A549 (cell line): ENCODE measurements around the gene NLK. TPM values are rescaled to one million over a fixed set of nuclear protein-coding genes. Genes with fewer than 3 reads are reported as not detected.
A peak's percentile ranks its signal among the peaks of the same experiment; 100 is the strongest.

Source experiments
- ATAC-seq, 2 experiments: fragments of 200-7000 bp in 1 of 2; fragments of >200 bp in 1 of 2; cut with Nextera tagmentation in 1 of 2; cut with Tn5 transposase in 1 of 2; 3 replicates each; pipeline versions ENCODE4 v1.8.0 to v1.9.1; 2018 to 2020; ENCODE audit warnings: mild to moderate bottlenecking in 1 of 2, moderate library complexity in 1 of 2
- CTCF ChIA-PET: fragments of 300-600 bp; sonication (Branson Sonifier 250); formaldehyde crosslinking; extraction: SDS; loops from one replicate; lab custom pipeline; 2021; ENCODE audit warnings: antibody characterized with exemption, inconsistent platforms; lab: Yijun Ruan, JAX
- POLR2A ChIA-PET: fragments of 350-600 bp; formaldehyde crosslinking; extraction: SDS; loops from one replicate; lab custom pipeline; 2021; ENCODE audit warnings: antibody characterized with exemption, inconsistent platforms; lab: Yijun Ruan, JAX
- DNase-seq, 2 experiments: peaks; one replicate each; pipeline versions ENCODE4 v3.0.0 to v3.0.0-alpha.2; 2011 to 2016; ENCODE audit warnings: low read depth in 1 of 2, low spot score in 1 of 2
- FAIRE-seq: peaks from 2 replicates; lab custom pipeline; 2011; peaks lifted over from hg19 to GRCh38; lab: Jason Lieb, UNC
- H3K27ac ChIP-seq, 2 experiments: fragments of >200 bp; sonication (Bioruptor Twin); formaldehyde crosslinking; 3 replicates each; pipeline ENCODE4 v1.5.1; 2016 to 2017
- H3K4me1 ChIP-seq: fragments of >200 bp; sonication (Bioruptor Twin); formaldehyde crosslinking; 3 replicates; pipeline ENCODE4 v1.6.1; 2016
- H3K4me2 ChIP-seq: fragments of >200 bp; sonication (Bioruptor Twin); formaldehyde crosslinking; 3 replicates; pipeline ENCODE4 v1.6.1; 2016
- H3K4me3 ChIP-seq: fragments of >200 bp; sonication (Bioruptor Twin); formaldehyde crosslinking; 3 replicates; pipeline ENCODE4 v1.5.1; 2016
- H3K9me3 ChIP-seq: fragments of >200 bp; sonication (Bioruptor Twin); formaldehyde crosslinking; 3 replicates; pipeline ENCODE4 v1.6.1; 2016
- BHLHE40 ChIP-seq: IDR thresholded peaks from 2 replicates; pipeline ENCODE4 v1.6.1; 2012; ENCODE audit warnings: low read depth, low read length, inconsistent platforms
- CEBPB ChIP-seq, 2 experiments: fragments of >200 bp in 1 of 2; sonication (Bioruptor Twin) in 1 of 2; formaldehyde crosslinking in 1 of 2; IDR thresholded peaks; 2 replicates each; pipeline ENCODE4 v1.6.1; 2012 to 2016
- EHMT2 ChIP-seq: fragments of 200-600 bp; sonication (generic); IDR thresholded peaks from 2 replicates; pipeline ENCODE4 v1.6.1; 2016; ENCODE audit warnings: antibody characterized with exemption, low read depth, mild to moderate bottlenecking, moderate library complexity
- EP300 ChIP-seq, 2 experiments: fragments of >200 bp; sonication (Bioruptor Twin); formaldehyde crosslinking; IDR thresholded peaks; 2 replicates in 1 of 2; 3 replicates in 1 of 2; pipeline ENCODE4 v1.6.1; 2016 to 2017
- FOSB ChIP-seq: fragments of 250-450 bp; sonication (Bioruptor Pico); IDR thresholded peaks from 2 replicates; pipeline ENCODE4 v1.5.0; 2020; ENCODE audit warnings: mild to moderate bottlenecking, moderate library complexity
- FOSL2 ChIP-seq, 2 experiments: fragments of 450-650 bp in 1 of 2; fragments of >200 bp in 1 of 2; sonication (Bioruptor Twin) in 1 of 2; formaldehyde crosslinking; IDR thresholded peaks; 2 replicates each; pipeline versions ENCODE4 v1.5.0 to v1.6.1; 2016 to 2020; ENCODE audit warnings: mild to moderate bottlenecking in 1 of 2, moderate library complexity in 1 of 2
- FOXS1 ChIP-seq: fragments of 250-450 bp; sonication (Bioruptor Pico); IDR thresholded peaks from 2 replicates; pipeline ENCODE4 v1.5.0; 2020; ENCODE audit warnings: mild to moderate bottlenecking, moderate library complexity
- HOXB5 ChIP-seq: fragments of 250-450 bp; sonication (Bioruptor Pico); IDR thresholded peaks from 2 replicates; pipeline ENCODE4 v1.5.0; 2020; ENCODE audit warnings: mild to moderate bottlenecking, moderate library complexity
- JUN ChIP-seq, 2 experiments: fragments of >200 bp; sonication (Bioruptor Twin); formaldehyde crosslinking; IDR thresholded peaks; 2 replicates in 1 of 2; 3 replicates in 1 of 2; pipeline ENCODE4 v1.6.1; 2016 to 2017
- KDM1A ChIP-seq: fragments of 200-600 bp; sonication (generic); IDR thresholded peaks from 2 replicates; pipeline ENCODE4 v1.6.1; 2016; ENCODE audit warnings: low read depth, mild to moderate bottlenecking
- KDM5A ChIP-seq: fragments of 200-600 bp; sonication (generic); IDR thresholded peaks from 2 replicates; pipeline ENCODE4 v1.6.1; 2016; ENCODE audit warnings: antibody characterized with exemption, mild to moderate bottlenecking
- MAFK ChIP-seq: fragments of 450-650 bp; IDR thresholded peaks from 2 replicates; pipeline ENCODE4 v1.6.1; 2014; ENCODE audit not compliant: partially characterized antibody
- MYC ChIP-seq: IDR thresholded peaks from 2 replicates; pipeline ENCODE4 v1.6.1; 2012; ENCODE audit warnings: mild to moderate bottlenecking, inconsistent platforms, low read length, improper control_type of control experiment, borderline replicate concordance
- NR3C1 ChIP-seq: fragments of >200 bp; sonication (Bioruptor Twin); formaldehyde crosslinking; IDR thresholded peaks from 3 replicates; pipeline ENCODE4 v1.6.1; 2017
- PHF8 ChIP-seq: fragments of 200-600 bp; sonication (generic); IDR thresholded peaks from 2 replicates; pipeline ENCODE4 v1.6.1; 2016; ENCODE audit warnings: low read depth, mild to moderate bottlenecking, antibody characterized with exemption, moderate library complexity, borderline replicate concordance
- POLR2A ChIP-seq: IDR thresholded peaks from 2 replicates; pipeline ENCODE4 v1.6.1; 2012; ENCODE audit warnings: mild to moderate bottlenecking, low read length
- RAD21 ChIP-seq, 2 experiments: fragments of >200 bp in 1 of 2; sonication (Bioruptor Twin) in 1 of 2; formaldehyde crosslinking in 1 of 2; IDR thresholded peaks in 1 of 2; conservative IDR thresholded peaks in 1 of 2; 2 replicates in 1 of 2; 3 replicates in 1 of 2; pipeline ENCODE4 v1.6.1; 2012 to 2018; ENCODE audit warnings: inconsistent platforms in 1 of 2
- RNF2 ChIP-seq: fragments of 200-600 bp; sonication (generic); IDR thresholded peaks from 2 replicates; pipeline ENCODE4 v1.6.1; 2016; ENCODE audit warnings: low read depth, mild to moderate bottlenecking, antibody characterized with exemption, moderate library complexity, borderline replicate concordance
- SREBF2 ChIP-seq: fragments of 450-650 bp; IDR thresholded peaks from 2 replicates; pipeline ENCODE4 v1.6.1; 2014; ENCODE audit warnings: mild to moderate bottlenecking, moderate library complexity
- ZC3H11A ChIP-seq: fragments of 450-650 bp; IDR thresholded peaks from 2 replicates; pipeline ENCODE4 v1.6.1; 2014; ENCODE audit warnings: antibody characterized with exemption, mild to moderate bottlenecking
- ZFP36 ChIP-seq: fragments of 450-650 bp; IDR thresholded peaks from 2 replicates; pipeline ENCODE4 v1.6.1; 2014; ENCODE audit warnings: borderline replicate concordance; ENCODE audit not compliant: partially characterized antibody
- WGBS: methylation state at CpG from one replicate; pipeline ENCODE4 v1.1.6; 2017; ENCODE audit errors: missing lambda C conversion rate; 5-methylcytosine and 5-hydroxymethylcytosine counted together
- polyA plus RNA-seq, 4 experiments: library from polyadenylated mRNA; depleted of rRNA in 3 of 4; stranded (reverse); fragments of >200 nt; fragmentation: RNase III in 1 of 4; extraction: RNeasy Plus Mini Kit Qiagen cat#74134 plus additional on column Dnase treatment in 1 of 4; gene quantifications; 2 replicates in 3 of 4; 3 replicates in 1 of 4; pipeline ENCODE4 v1.2.3, GENCODE V29; 2011 to 2017
- TF ChIP-seq, protein P1 (sequence below): fragments of 450-650 bp; IDR thresholded peaks from 2 replicates; pipeline ENCODE4 v1.6.1; 2014; ENCODE audit warnings: antibody characterized with exemption
- TF ChIP-seq, protein P2 (sequence below): fragments of >200 bp; sonication (Bioruptor Twin); formaldehyde crosslinking; IDR thresholded peaks from 3 replicates; pipeline ENCODE4 v1.5.1; 2016
- TF ChIP-seq, protein P3 (sequence below): IDR thresholded peaks from 2 replicates; pipeline ENCODE4 v1.6.1; 2012
- TF ChIP-seq, protein P4 (sequence below): fragments of >200 bp; sonication (Bioruptor Twin); formaldehyde crosslinking; IDR thresholded peaks from 2 replicates; pipeline ENCODE4 v1.6.1; 2016
- TF ChIP-seq, protein P5 (sequence below): fragments of >200 bp; sonication (Bioruptor Twin); formaldehyde crosslinking; IDR thresholded peaks from 3 replicates; pipeline ENCODE4 v1.6.1; 2016

The NLK gene
- polyA plus RNA-seq, 2 of the 4 experiments (the other 2 are of a cell fraction): 11.8 to 26.5 TPM

DNA sequence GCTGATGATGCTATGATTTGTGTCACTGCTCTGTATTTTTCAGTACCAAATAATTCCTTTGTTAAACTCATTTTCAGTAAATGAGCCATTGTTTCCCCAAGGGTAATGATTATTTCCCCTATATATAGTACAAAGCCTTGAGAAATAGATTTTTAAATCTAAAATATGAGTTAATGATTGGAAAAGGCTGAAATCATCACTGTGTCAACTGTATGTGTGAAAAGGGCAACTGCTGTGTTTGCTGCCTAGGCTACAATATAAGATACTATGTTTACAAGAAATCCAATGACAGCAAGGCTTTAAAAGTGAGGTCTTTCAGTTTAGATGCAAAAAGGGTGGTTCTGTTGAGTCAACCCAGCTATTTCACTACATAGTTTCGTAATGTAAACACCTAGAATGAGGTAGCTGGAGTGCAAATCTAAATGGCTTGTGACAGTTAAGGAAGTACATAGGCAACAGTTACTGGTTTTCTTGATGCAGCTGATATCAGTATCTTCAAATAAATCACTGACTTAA lies 15.3 kb downstream of the NLK start:
- FAIRE-seq (no peak), ATAC-seq (peak; percentile 50 to 59; a peak in 3 of 6 replicates), DNase-seq (peak in 1 of 2 experiments; percentile 62)
- 60% methylated on average over 1 of the region's 1 CpG for WGBS
- Histone ChIP-seq H3K27ac (no peak overlapping the region), H3K4me1 (peaks cover 29% of the 10 kb centered on the region), H3K4me2 (peak overlapping the region; percentile 54), H3K9me3 (no peaks in the 10 kb centered on the region), H3K4me3 (no peak overlapping the region)
- ChIA-PET POLR2A (interaction anchor here (2.6 kb wide), 1 partner anchor 17 kb away, joined by 10 read pairs; no protein-coding TSS in a partner anchor), CTCF (interaction anchor here (0.5 to 1.3 kb wide), 5 partner anchors 27 to 821 kb away, joined by 3 to 4 read pairs (median 3); no protein-coding TSS in a partner anchor)
- no peak for TF ChIP-seq FOXS1
- TF ChIP-seq RAD21 (conservative IDR thresholded peaks at IDR 0.05 in 1 of 2, IDR thresholded peaks at IDR 0.05 in 1 of 2): no peak
- peak; percentile 30 to 47; a peak in 1 of 4 replicates for TF ChIP-seq CEBPB (IDR thresholded peaks at IDR 0.05)
- no peak for TF ChIP-seq ZFP36
- TF ChIP-seq, protein P1, sequence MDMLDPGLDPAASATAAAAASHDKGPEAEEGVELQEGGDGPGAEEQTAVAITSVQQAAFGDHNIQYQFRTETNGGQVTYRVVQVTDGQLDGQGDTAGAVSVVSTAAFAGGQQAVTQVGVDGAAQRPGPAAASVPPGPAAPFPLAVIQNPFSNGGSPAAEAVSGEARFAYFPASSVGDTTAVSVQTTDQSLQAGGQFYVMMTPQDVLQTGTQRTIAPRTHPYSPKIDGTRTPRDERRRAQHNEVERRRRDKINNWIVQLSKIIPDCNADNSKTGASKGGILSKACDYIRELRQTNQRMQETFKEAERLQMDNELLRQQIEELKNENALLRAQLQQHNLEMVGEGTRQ: no peak
- no peak for TF ChIP-seq FOSL2 (IDR thresholded peaks at IDR 0.05)
- TF ChIP-seq FOSL2 (CRISPR knock-in tag; IDR thresholded peaks at IDR 0.05): peak; percentile 20; the same call in 1 of the 2 replicates

DNA sequence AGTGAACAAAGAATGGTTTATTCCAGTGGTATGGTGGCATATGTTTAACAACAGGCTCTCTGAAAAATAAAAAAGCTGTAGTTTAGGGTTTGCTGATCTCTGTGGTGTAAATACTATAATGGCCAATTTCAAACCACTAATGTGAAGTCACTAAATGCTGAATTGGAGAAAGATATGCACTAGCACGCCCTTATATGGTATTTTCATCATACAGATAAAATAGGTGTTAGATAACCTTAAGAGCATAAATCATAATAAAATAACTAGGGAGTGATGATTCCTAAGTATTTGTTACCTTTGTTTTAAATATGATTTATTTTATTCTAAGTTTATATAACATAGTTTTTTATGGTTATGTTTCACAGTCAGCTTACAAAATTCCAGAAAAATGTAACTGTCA lies 17.2 kb downstream of the NLK start:
- Histone ChIP-seq H3K4me3 (no peak overlapping the region), H3K27ac (no peak overlapping the region)
- 93% methylated on average over 1 of the region's 1 CpG for WGBS
- CTCF ChIA-PET: interaction anchor here (0.6 to 1.3 kb wide), 4 partner anchors 10 to 199 kb away, joined by 3 read pairs; no protein-coding TSS in a partner anchor
- TF ChIP-seq JUN (IDR thresholded peaks at IDR 0.05) (no peak), RNF2 (no peak), ZC3H11A (no peak), MYC (no peak), NR3C1 (no peak)
- TF ChIP-seq, protein P2, sequence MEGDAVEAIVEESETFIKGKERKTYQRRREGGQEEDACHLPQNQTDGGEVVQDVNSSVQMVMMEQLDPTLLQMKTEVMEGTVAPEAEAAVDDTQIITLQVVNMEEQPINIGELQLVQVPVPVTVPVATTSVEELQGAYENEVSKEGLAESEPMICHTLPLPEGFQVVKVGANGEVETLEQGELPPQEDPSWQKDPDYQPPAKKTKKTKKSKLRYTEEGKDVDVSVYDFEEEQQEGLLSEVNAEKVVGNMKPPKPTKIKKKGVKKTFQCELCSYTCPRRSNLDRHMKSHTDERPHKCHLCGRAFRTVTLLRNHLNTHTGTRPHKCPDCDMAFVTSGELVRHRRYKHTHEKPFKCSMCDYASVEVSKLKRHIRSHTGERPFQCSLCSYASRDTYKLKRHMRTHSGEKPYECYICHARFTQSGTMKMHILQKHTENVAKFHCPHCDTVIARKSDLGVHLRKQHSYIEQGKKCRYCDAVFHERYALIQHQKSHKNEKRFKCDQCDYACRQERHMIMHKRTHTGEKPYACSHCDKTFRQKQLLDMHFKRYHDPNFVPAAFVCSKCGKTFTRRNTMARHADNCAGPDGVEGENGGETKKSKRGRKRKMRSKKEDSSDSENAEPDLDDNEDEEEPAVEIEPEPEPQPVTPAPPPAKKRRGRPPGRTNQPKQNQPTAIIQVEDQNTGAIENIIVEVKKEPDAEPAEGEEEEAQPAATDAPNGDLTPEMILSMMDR: no peak
- TF ChIP-seq, protein P3, sequence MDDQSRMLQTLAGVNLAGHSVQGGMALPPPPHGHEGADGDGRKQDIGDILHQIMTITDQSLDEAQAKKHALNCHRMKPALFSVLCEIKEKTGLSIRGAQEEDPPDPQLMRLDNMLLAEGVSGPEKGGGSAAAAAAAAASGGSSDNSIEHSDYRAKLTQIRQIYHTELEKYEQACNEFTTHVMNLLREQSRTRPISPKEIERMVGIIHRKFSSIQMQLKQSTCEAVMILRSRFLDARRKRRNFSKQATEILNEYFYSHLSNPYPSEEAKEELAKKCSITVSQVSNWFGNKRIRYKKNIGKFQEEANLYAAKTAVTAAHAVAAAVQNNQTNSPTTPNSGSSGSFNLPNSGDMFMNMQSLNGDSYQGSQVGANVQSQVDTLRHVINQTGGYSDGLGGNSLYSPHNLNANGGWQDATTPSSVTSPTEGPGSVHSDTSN: no peak
- TF ChIP-seq, protein P4, sequence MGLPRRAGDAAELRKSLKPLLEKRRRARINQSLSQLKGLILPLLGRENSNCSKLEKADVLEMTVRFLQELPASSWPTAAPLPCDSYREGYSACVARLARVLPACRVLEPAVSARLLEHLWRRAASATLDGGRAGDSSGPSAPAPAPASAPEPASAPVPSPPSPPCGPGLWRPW: no peak
- TF ChIP-seq, all 56 proteins: peak for 0
- POLR2A ChIA-PET: no interaction called here
- Histone ChIP-seq H3K4me1 (peaks cover 23% of the 10 kb centered on the region), H3K9me3 (no peaks in the 10 kb centered on the region), H3K4me2 (no peak overlapping the region)
- DNase-seq: no peak
- ATAC-seq: no peak
- no peak for FAIRE-seq

DNA sequence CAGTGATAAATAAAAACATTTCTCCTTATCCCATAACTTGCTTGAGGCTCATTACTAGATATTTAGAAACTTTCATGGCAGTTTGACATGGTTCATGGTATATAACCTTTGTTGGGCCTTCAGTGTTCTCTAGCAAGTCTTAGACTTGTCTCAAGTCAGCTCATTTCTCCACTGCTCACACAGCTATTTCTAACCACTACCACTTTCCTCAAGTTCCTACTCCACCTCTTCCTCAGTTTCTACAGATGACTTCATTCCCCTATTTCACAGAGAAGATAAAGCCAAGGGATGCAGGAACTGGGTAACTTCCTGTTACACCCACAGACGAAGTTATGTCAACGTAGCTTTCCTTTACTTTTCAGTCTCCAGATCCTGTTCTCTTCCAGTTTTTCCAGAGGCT lies 23.2 kb downstream of the NLK start:
- 77% methylated on average over 2 of the region's 2 CpGs for WGBS
- POLR2A ChIA-PET: no interaction called here
- H3K27ac ChIP-seq: no peak overlapping the region
- ATAC-seq: no peak
- CTCF ChIA-PET: interaction anchor here (0.7 kb wide), 1 partner anchor 17 kb away, joined by 3 read pairs; no protein-coding TSS in a partner anchor
- H3K4me2 ChIP-seq: no peak overlapping the region
- peaks cover 1% of the 10 kb centered on the region; the same call in 2 of the 3 replicates for H3K9me3 ChIP-seq
- no peak overlapping the region for H3K4me3 ChIP-seq
- no peak for FAIRE-seq
- H3K4me1 ChIP-seq: no peaks in the 10 kb centered on the region
- TF ChIP-seq KDM5A (no peak), EHMT2 (no peak), POLR2A (no peak), SREBF2 (no peak), KDM1A (no peak), HOXB5 (CRISPR knock-in tag) (no peak), BHLHE40 (no peak), PHF8 (no peak), RAD21 (conservative IDR thresholded peaks at IDR 0.05 in 1 of 2, IDR thresholded peaks at IDR 0.05 in 1 of 2) (no peak), CEBPB (IDR thresholded peaks at IDR 0.05) (no peak), EP300 (IDR thresholded peaks at IDR 0.05) (no peak), FOXS1 (no peak), FOSB (CRISPR knock-in tag) (no peak), MAFK (no peak)
- TF ChIP-seq, protein P5, sequence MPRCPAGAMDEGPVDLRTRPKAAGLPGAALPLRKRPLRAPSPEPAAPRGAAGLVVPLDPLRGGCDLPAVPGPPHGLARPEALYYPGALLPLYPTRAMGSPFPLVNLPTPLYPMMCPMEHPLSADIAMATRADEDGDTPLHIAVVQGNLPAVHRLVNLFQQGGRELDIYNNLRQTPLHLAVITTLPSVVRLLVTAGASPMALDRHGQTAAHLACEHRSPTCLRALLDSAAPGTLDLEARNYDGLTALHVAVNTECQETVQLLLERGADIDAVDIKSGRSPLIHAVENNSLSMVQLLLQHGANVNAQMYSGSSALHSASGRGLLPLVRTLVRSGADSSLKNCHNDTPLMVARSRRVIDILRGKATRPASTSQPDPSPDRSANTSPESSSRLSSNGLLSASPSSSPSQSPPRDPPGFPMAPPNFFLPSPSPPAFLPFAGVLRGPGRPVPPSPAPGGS: no peak
- no peak for DNase-seq
